Smooth muscle cell (in vitro differentiated cells): ENCODE data around the gene GNB4. TPM values are rescaled to one million over a fixed set of nuclear protein-coding genes. Genes with fewer than 3 reads are reported as not detected.

Source experiments
- DNase-seq: peaks from one replicate; lab custom pipeline; 2025; ENCODE audit not compliant: unreplicated experiment; lab: John Stamatoyannopoulos, UW
- H2AFZ ChIP-seq: fragments of 200-600 bp; sonication (generic); 2 replicates; pipeline ENCODE4 v1.6.0; 2016; ENCODE audit warnings: antibody characterized with exemption, low read depth, mild to moderate bottlenecking
- H3F3A ChIP-seq: fragments of 200-600 bp; sonication (generic); 2 replicates; pipeline ENCODE4 v1.6.0; 2017; ENCODE audit warnings: antibody characterized with exemption, low read depth
- H3K27ac ChIP-seq: fragments of 200-600 bp; sonication (generic); 2 replicates; pipeline ENCODE4 v1.5.1; 2016; ENCODE audit warnings: low read depth, mild to moderate bottlenecking
- H3K27me3 ChIP-seq: fragments of 200-600 bp; sonication (generic); 2 replicates; pipeline ENCODE4 v1.6.1; 2016; ENCODE audit warnings: low read depth, mild to moderate bottlenecking
- H3K36me3 ChIP-seq: fragments of 200-600 bp; sonication (generic); 2 replicates; pipeline ENCODE4 v1.5.1; 2016; ENCODE audit warnings: low read depth
- H3K4me1 ChIP-seq: fragments of 200-600 bp; sonication (generic); 2 replicates; pipeline ENCODE4 v1.5.1; 2016; ENCODE audit warnings: low read depth
- H3K4me2 ChIP-seq: fragments of 200-600 bp; sonication (generic); 2 replicates; pipeline ENCODE4 v1.6.0; 2016; ENCODE audit warnings: mild to moderate bottlenecking
- H3K4me3 ChIP-seq: fragments of 200-600 bp; sonication (generic); 2 replicates; pipeline ENCODE4 v1.5.1; 2016; ENCODE audit warnings: mild to moderate bottlenecking
- H3K79me2 ChIP-seq: fragments of 200-600 bp; sonication (generic); 2 replicates; pipeline ENCODE4 v1.6.0; 2016; ENCODE audit warnings: low read depth, mild to moderate bottlenecking
- H3K9ac ChIP-seq: fragments of 200-600 bp; sonication (generic); 2 replicates; pipeline ENCODE4 v1.6.0; 2016; ENCODE audit warnings: low read depth
- H3K9me3 ChIP-seq: fragments of 200-600 bp; sonication (generic); replicated peaks from 2 replicates; pipeline ENCODE4 v1.5.1; 2016; ENCODE audit warnings: low read depth
- H4K20me1 ChIP-seq: fragments of 200-600 bp; sonication (generic); 2 replicates; pipeline ENCODE4 v1.6.0; 2016; ENCODE audit warnings: low read depth
- WGBS: methylation state at CpG from one replicate; pipeline ENCODE4 v1.1.7; 2016; ENCODE audit warnings: low lambda C conversion rate; 5-methylcytosine and 5-hydroxymethylcytosine counted together
- polyA plus RNA-seq: library from polyadenylated mRNA; unstranded; fragments of >200 nt; fragmentation: Nextera tagmentation; extraction: Ambion mirVana; gene quantifications from 2 replicates; pipeline ENCODE4 v1.2.1, GENCODE V29; 2016
- total RNA-seq: library from RNA; depleted of rRNA; stranded (reverse); fragments of >200 nt; gene quantifications from 2 replicates; pipeline ENCODE4 v1.2.3, GENCODE V29; 2014
- TF ChIP-seq, protein P1 (sequence below): fragments of 200-600 bp; sonication (generic); IDR thresholded peaks from 2 replicates; pipeline ENCODE4 v1.5.1; 2017; ENCODE audit warnings: borderline replicate concordance, mild to moderate bottlenecking, antibody characterized with exemption; ENCODE audit not compliant: insufficient read depth, poor library complexity, severe bottlenecking

Gene GNB4
- total and polyA plus RNA-seq, 2 experiments from 2014 or later, result 33.1 to 56.2 TPM

DNA sequence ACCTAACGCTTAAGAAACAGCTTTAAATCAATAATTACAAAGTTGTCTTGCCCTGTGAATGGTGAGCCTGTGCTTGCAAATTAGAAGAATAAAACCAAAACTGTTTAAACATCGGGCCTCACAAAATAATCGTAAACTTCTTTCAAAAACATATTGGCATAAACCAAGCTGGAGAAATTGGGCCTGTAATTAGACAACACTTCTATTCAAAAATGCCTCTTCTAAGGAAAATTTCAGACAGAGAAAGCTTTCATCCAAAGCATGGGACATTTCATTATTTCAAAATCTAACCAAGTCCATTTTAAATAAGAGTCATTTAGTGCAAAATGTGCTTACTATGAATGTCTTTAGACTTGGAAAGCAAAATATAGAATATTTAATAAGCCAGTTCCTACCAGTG lies 35.5 kb upstream of the GNB4 start:
- 96% methylated on average over 3 of the region's 3 CpGs for WGBS
- H2AFZ ChIP-seq, result no peak overlapping the region
- DNase-seq, result no peak
- TF ChIP-seq, protein P1, sequence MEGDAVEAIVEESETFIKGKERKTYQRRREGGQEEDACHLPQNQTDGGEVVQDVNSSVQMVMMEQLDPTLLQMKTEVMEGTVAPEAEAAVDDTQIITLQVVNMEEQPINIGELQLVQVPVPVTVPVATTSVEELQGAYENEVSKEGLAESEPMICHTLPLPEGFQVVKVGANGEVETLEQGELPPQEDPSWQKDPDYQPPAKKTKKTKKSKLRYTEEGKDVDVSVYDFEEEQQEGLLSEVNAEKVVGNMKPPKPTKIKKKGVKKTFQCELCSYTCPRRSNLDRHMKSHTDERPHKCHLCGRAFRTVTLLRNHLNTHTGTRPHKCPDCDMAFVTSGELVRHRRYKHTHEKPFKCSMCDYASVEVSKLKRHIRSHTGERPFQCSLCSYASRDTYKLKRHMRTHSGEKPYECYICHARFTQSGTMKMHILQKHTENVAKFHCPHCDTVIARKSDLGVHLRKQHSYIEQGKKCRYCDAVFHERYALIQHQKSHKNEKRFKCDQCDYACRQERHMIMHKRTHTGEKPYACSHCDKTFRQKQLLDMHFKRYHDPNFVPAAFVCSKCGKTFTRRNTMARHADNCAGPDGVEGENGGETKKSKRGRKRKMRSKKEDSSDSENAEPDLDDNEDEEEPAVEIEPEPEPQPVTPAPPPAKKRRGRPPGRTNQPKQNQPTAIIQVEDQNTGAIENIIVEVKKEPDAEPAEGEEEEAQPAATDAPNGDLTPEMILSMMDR, result no peak
- H3K9ac ChIP-seq, result no peak overlapping the region
- H3K79me2 ChIP-seq, result no peaks in the 10 kb centered on the region
- no peak overlapping the region for H3K4me2 ChIP-seq
- no peaks in the 10 kb centered on the region for H4K20me1 ChIP-seq
- H3K4me3 ChIP-seq, result no peak overlapping the region
- peaks cover 11% of the 10 kb centered on the region for H3K9me3 ChIP-seq
- no peak overlapping the region for H3K27ac ChIP-seq
- H3K27me3 ChIP-seq, result no peaks in the 10 kb centered on the region
- H3K4me1 ChIP-seq, result no peaks in the 10 kb centered on the region
- H3K36me3 ChIP-seq, result no peaks in the 10 kb centered on the region
- H3F3A ChIP-seq, result no peaks in the 10 kb centered on the region

DNA sequence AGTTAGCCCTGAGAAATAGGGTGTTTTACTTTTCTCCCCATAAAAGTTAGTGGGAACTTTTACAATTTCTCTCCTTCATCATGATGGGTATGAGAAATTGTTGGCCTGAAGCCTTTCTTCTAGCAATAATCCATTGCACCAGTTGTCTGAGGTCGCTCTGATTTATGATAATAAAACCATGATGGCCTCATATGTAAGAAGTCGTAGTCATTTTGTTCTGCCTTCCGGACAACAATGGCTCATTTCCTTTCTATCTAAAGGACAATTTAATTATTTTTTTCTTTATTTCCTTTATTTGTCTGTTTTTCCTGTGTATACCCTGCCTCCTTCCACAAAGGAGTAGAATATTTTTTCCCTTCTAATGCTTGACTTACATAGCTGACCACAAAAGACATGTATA lies 31.6 kb upstream of the GNB4 start:
- no peak for DNase-seq
- Histone ChIP-seq H3K9me3 (no peaks in the 10 kb centered on the region), H3K9ac (no peak overlapping the region), H3K27ac (no peak overlapping the region), H3K4me1 (no peaks in the 10 kb centered on the region), H3K36me3 (no peaks in the 10 kb centered on the region), H3K4me3 (no peak overlapping the region), H4K20me1 (no peaks in the 10 kb centered on the region), H3K27me3 (no peaks in the 10 kb centered on the region), H3K4me2 (no peak overlapping the region), H2AFZ (no peak overlapping the region), H3F3A (no peaks in the 10 kb centered on the region), H3K79me2 (no peaks in the 10 kb centered on the region)
- TF ChIP-seq, protein P1, result no peak
- WGBS, result 93% methylated on average over 3 of the region's 3 CpGs

DNA sequence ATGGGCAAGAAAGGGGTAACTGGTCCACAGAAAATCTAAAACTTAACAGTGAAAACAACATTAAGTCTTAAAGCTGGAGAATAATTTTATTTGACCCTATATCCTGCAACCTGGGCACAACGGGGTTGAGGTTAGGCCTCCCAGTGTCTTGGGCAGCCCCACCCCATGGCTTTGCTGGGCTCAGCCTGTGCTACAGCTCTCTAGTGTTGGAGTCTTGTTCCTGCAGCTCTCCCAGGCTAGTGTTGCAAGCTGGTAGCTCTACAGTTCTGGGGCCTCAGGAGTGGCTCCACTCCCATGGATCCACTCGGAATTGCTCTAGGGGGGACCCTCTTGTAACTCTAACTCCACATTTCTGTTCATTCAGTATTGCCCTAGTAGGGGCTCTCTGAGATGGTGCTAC lies 24.9 kb upstream of the GNB4 start:
- H2AFZ ChIP-seq, result no peak overlapping the region
- no peak for DNase-seq
- no peak overlapping the region for H3K4me3 ChIP-seq
- no peak overlapping the region for H3K27ac ChIP-seq
- H4K20me1 ChIP-seq, result no peaks in the 10 kb centered on the region
- 86% methylated on average over 2 of the region's 2 CpGs for WGBS
- H3K4me2 ChIP-seq, result no peak overlapping the region
- TF ChIP-seq, protein P1, result no peak
- H3K79me2 ChIP-seq, result no peaks in the 10 kb centered on the region
- H3F3A ChIP-seq, result no peaks in the 10 kb centered on the region
- H3K9me3 ChIP-seq, result no peaks in the 10 kb centered on the region
- H3K36me3 ChIP-seq, result no peaks in the 10 kb centered on the region
- H3K9ac ChIP-seq, result no peak overlapping the region
- no peaks in the 10 kb centered on the region for H3K4me1 ChIP-seq
- H3K27me3 ChIP-seq, result no peaks in the 10 kb centered on the region

DNA sequence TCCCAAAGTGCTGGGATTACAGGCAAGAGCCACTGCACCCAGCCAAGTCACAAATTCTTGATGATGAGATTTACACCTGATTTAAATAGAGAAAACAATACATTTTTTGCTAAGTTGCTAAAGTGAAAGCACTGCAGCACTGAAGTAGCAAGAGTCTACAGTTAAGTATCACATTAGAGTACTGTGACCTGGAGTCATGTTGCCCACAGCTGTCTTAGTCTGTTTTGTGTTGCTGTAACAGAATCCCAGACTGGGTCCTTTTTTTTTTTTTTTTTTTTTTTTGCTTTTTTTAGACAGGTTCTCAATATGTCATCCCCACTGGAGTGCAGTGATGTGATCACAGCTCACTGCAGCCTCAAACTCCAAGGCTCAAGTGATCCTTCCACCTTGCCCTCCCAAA lies 23.2 kb upstream of the GNB4 start:
- no peak overlapping the region for H3K9ac ChIP-seq
- no peak overlapping the region for H3K27ac ChIP-seq
- no peak overlapping the region for H3K4me3 ChIP-seq
- H2AFZ ChIP-seq, result no peak overlapping the region
- no peak overlapping the region for H3K4me2 ChIP-seq
- no peaks in the 10 kb centered on the region for H3K27me3 ChIP-seq
- TF ChIP-seq, protein P1, result no peak
- H3K36me3 ChIP-seq, result no peaks in the 10 kb centered on the region
- no peaks in the 10 kb centered on the region for H3K9me3 ChIP-seq
- H4K20me1 ChIP-seq, result no peaks in the 10 kb centered on the region
- H3F3A ChIP-seq, result no peaks in the 10 kb centered on the region
- no peaks in the 10 kb centered on the region for H3K4me1 ChIP-seq
- DNase-seq, result no peak
- no peaks in the 10 kb centered on the region for H3K79me2 ChIP-seq
